ENCODE measurements around the gene TCF20. TPM values are rescaled to one million over a fixed set of nuclear protein-coding genes. Genes with fewer than 3 reads are reported as not detected.
A peak's percentile ranks its signal among the peaks of the same experiment; 100 is the strongest.

Gene TCF20
- total RNA-seq, 1 donor from 2014 or later = 14.9 TPM

GRCh38 chr22:42301742-42302102 is 31.3 kb upstream of the TCF20 start:
- intact Hi-C loops (cut with micrococcal nuclease) = no loop called here
- no peak for DNase-seq
- ATAC-seq = no peak

GRCh38 chr22:42301077-42301741 is 30.8 kb upstream of the TCF20 start:
- intact Hi-C loops (cut with micrococcal nuclease) = no loop called here
- ATAC-seq (no peak), DNase-seq (no peak)

- intact Hi-C loops (cut with micrococcal nuclease) = no loop called here
- no peak for ATAC-seq
- no peak for DNase-seq
These were observed 30.0 kb upstream of the TCF20 start for GRCh38 chr22:42300259-42301076.

- ATAC-seq (peak; percentile 41), DNase-seq (peak; percentile 53)
- intact Hi-C loops (cut with micrococcal nuclease) = no loop called here
These were observed 29.3 kb upstream of the TCF20 start for GRCh38 chr22:42299586-42300258.

- DNase-seq (no peak), ATAC-seq (no peak)
- intact Hi-C loops (cut with micrococcal nuclease) = no loop called here
These were observed 28.3 kb upstream of the TCF20 start for GRCh38 chr22:42298746-42299145.

- intact Hi-C loops (cut with micrococcal nuclease) = no loop called here
- ATAC-seq (no peak), DNase-seq (no peak)
These were observed 27.3 kb upstream of the TCF20 start for GRCh38 chr22:42297778-42298177.

GRCh38 chr22:42296883-42297282 is 26.4 kb upstream of the TCF20 start:
- intact Hi-C loops (cut with micrococcal nuclease) = no loop called here
- DNase-seq = no peak
- no peak for ATAC-seq

- intact Hi-C loops (cut with micrococcal nuclease) = no loop called here
These were observed 26.0 kb upstream of the TCF20 start for GRCh38 chr22:42296381-42296853.

GRCh38 chr22:42294034-42294985 is 23.9 kb upstream of the TCF20 start:
- DNase-seq (peak; percentile 74), ATAC-seq (peak; percentile 76)
- intact Hi-C loops (cut with micrococcal nuclease) = no loop called here

More at GRCh38 chr22:42296381-42296853, 26.0 kb upstream of the TCF20 start:
- DNase-seq (peak; percentile 78), ATAC-seq (peak; percentile 27)

- no peak for DNase-seq
These were observed 22.5 kb upstream of the TCF20 start for GRCh38 chr22:42292732-42293520.

GRCh38 chr22:42291287-42291686 is 20.8 kb upstream of the TCF20 start:
- no peak for ATAC-seq
- DNase-seq = no peak
- intact Hi-C loops (cut with micrococcal nuclease) = no loop called here

More at GRCh38 chr22:42292732-42293520, 22.5 kb upstream of the TCF20 start:
- intact Hi-C loops (cut with micrococcal nuclease) = no loop called here
- no peak for ATAC-seq

- ATAC-seq (no peak), DNase-seq (no peak)
- intact Hi-C loops (cut with micrococcal nuclease) = no loop called here
These were observed 19.5 kb upstream of the TCF20 start for GRCh38 chr22:42289671-42290541.

GRCh38 chr22:42288791-42289190 is 18.3 kb upstream of the TCF20 start:
- peak; percentile 5 for DNase-seq
- no peak for ATAC-seq
- intact Hi-C loops (cut with micrococcal nuclease) = no loop called here

- DNase-seq (peak; percentile 9), ATAC-seq (no peak)
- intact Hi-C loops (cut with micrococcal nuclease) = no loop called here
These were observed 16.9 kb upstream of the TCF20 start for GRCh38 chr22:42287174-42287890.

- intact Hi-C loops (cut with micrococcal nuclease) = no loop called here
- ATAC-seq (no peak), DNase-seq (no peak)
These were observed 15.8 kb upstream of the TCF20 start for GRCh38 chr22:42286205-42286604.

- DNase-seq (no peak), ATAC-seq (no peak)
- intact Hi-C loops (cut with micrococcal nuclease) = no loop called here
These were observed 15.2 kb upstream of the TCF20 start for GRCh38 chr22:42285604-42286003.

Data from left ventricle myocardium superior (tissue), 1 donor.